WERI-Rb-1 (cell line): ENCODE measurements around the gene ITGB2.
A peak's percentile ranks its signal among the peaks of the same experiment; 100 is the strongest.

Source experiments
- DNase-seq: peaks from one replicate; pipeline ENCODE4 v3.0.0-alpha.2; 2020
- H3K27ac ChIP-seq: fragments of 250-450 bp; sonication (Bioruptor Pico); 2 replicates; pipeline ENCODE4 v1.5.1; 2020; ENCODE audit warnings: mild to moderate bottlenecking, moderate library complexity
- H3K27me3 ChIP-seq: fragments of 250-450 bp; sonication (Bioruptor Pico); 2 replicates; pipeline ENCODE4 v1.5.1; 2021; ENCODE audit warnings: mild to moderate bottlenecking, low read depth, moderate library complexity; ENCODE audit not compliant: insufficient read depth, severe bottlenecking
- H3K36me3 ChIP-seq: fragments of 250-450 bp; sonication (Bioruptor Pico); 2 replicates; pipeline ENCODE4 v1.5.1; 2020; ENCODE audit warnings: mild to moderate bottlenecking, moderate library complexity
- H3K4me3 ChIP-seq: 2 replicates; pipeline ENCODE4 v1.5.1; 2011; ENCODE audit warnings: low read depth, mild to moderate bottlenecking, control low read depth, low read length
- H3K9me3 ChIP-seq: fragments of 250-450 bp; sonication (Bioruptor Pico); 2 replicates; pipeline ENCODE4 v1.5.1; 2021; ENCODE audit warnings: mild to moderate bottlenecking, moderate library complexity; ENCODE audit not compliant: severe bottlenecking
- CTCF ChIP-seq: IDR thresholded peaks from 2 replicates; pipeline ENCODE4 v1.5.1; 2011; ENCODE audit warnings: low read depth, mild to moderate bottlenecking, control low read depth, inconsistent platforms, low read length

ITGB2 gene

GRCh38 chr21:44955798-44956175, 35.1 kb upstream of the ITGB2 start:
- no peak for DNase-seq
- H3K4me3 ChIP-seq: no peak overlapping the region
- H3K27ac ChIP-seq: no peak overlapping the region
- H3K36me3 ChIP-seq: peaks cover 82% of the 10 kb centered on the region
- no peak for TF ChIP-seq CTCF
- H3K9me3 ChIP-seq: no peaks in the 10 kb centered on the region
- no peaks in the 10 kb centered on the region for H3K27me3 ChIP-seq

GRCh38 chr21:44955141-44955797, 34.6 kb upstream of the ITGB2 start:
- DNase-seq: no peak
- H3K27me3 ChIP-seq: no peaks in the 10 kb centered on the region
- no peak for TF ChIP-seq CTCF
- no peaks in the 10 kb centered on the region for H3K9me3 ChIP-seq
- H3K36me3 ChIP-seq: peaks cover 81% of the 10 kb centered on the region
- H3K27ac ChIP-seq: no peak overlapping the region
- no peak overlapping the region for H3K4me3 ChIP-seq

- no peak for DNase-seq
- TF ChIP-seq CTCF: no peak
- no peak overlapping the region for H3K4me3 ChIP-seq
- H3K27me3 ChIP-seq: no peaks in the 10 kb centered on the region
- H3K27ac ChIP-seq: no peak overlapping the region
- peaks cover 78% of the 10 kb centered on the region for H3K36me3 ChIP-seq
- no peaks in the 10 kb centered on the region for H3K9me3 ChIP-seq
Measured at GRCh38 chr21:44954281-44954771, 33.6 kb upstream of the ITGB2 start.

- no peak for TF ChIP-seq CTCF
- no peak for DNase-seq
- Histone ChIP-seq H3K27me3 (no peaks in the 10 kb centered on the region), H3K9me3 (no peaks in the 10 kb centered on the region), H3K4me3 (no peak overlapping the region), H3K27ac (peak overlapping the region; percentile 78; the same call in 1 of the 2 replicates), H3K36me3 (peaks cover 84% of the 10 kb centered on the region)
Measured at GRCh38 chr21:44953628-44954021, 32.9 kb upstream of the ITGB2 start.

GRCh38 chr21:44952929-44953627, 32.4 kb upstream of the ITGB2 start:
- no peak for TF ChIP-seq CTCF
- Histone ChIP-seq H3K27ac (peak overlapping the region; percentile 78), H3K4me3 (no peak overlapping the region), H3K27me3 (no peaks in the 10 kb centered on the region), H3K36me3 (peaks cover 80% of the 10 kb centered on the region), H3K9me3 (no peaks in the 10 kb centered on the region)
- no peak for DNase-seq
